Measurements from ENCODE around the gene DYNC1I1.

Gene DYNC1I1

DNA sequence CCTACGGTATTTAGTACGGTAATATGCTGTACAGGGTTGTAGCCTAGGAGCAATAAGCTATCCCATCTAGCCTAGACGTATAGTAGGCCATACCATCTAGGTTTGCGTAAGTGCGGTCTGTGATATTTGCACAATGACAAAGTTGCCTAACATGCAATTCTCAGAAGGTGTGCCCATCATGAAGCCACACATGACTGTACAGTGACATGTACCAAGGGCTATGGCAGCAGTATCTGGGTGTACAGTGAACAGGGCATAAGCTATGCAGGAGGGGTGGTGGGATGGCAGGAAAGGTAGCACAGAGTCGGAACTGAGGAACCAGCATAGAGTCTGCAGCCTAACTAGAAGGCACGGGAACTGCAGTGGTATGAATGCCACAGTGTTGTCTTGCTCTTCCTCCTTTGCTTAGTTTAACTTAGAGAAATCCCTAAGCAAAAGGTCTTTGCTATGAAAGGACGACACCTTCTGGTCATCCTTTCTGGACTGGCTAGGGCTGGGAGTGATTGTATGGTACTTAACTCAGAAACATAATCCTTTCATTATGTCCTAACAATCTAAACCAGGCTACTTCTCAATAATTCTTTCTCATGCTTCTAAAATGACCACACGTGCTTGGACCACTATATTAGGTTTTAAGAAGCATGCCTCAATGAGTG, 93.5 kb downstream of the DYNC1I1 start:
- DNase-seq = no peak

DNA sequence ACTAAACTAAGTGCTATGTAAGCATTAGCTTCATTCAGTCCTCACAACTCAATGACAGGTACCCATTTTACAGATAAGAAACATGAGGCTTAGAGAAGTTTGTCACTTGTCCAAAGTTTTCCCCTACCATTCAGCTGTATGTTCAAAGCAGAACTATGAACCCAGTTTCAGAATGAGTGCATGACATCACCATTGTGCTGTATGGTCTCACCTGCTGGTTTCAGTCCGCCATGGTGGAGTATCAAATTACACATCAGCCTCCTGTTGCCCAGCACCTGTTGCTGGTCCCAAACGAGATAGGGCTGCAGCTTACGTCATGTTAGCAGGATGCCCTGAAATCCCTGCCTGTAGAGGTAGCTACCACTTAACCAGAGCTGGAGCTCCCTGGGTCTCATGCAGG, 95.0 kb downstream of the DYNC1I1 start:
- no peak for DNase-seq

DNA sequence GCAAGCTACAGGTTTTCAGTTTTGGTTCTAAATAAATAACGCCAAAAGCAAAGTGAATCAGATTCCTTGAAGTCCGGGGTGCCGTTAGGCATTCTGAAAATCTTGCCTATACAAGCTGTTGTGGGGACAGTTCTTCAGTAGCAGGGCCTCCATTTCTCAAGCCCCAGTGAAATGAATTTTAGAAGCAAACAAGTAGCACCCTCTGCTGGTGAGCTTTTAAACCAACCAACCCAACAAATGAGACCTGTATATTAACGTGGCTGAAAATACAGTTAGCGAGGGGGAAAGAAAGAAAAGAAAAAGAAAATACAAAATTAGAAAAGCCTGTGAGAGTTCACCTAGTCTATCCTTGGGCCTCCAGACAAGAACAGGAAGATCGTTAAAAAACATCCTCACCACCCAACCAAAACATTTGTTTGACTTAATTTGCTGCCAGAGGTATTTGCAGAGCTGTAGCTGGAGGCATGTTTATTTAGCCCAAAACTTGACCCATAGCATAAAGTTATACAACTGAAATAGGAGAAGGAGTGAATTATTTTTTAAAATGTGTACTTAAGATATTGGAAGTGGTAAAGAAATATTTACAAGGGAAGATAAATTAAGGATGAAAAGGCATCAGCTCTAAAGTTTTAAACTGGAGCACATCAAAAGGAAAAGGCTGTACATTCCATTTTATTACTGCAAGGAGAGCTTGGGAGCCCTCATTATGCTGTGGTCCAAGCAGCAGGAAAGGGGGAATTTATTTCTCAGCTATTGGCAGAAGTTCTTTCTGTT, 98.9 kb downstream of the DYNC1I1 start:
- peak; percentile 3 to 66 for DNase-seq

DNA sequence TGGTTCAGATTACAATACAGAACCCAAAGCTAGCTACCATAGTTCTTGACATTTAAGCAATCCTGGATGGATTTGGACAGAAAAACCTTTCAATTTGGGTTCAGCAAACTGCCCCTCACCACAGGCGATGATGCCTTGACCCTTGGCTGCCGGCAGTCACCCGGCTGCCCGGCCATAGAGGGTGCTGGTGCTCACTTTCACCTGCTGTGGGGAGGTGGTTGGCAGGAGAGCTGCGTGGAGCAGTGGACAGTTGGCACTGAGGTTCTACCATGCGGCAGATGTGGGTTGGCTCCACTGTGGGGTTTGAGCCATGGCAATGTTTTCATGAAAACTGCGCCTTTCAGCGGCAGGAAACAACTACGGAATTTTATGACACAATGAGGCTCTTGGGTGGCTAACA, 99.5 kb downstream of the DYNC1I1 start:
- no peak for DNase-seq

DNA sequence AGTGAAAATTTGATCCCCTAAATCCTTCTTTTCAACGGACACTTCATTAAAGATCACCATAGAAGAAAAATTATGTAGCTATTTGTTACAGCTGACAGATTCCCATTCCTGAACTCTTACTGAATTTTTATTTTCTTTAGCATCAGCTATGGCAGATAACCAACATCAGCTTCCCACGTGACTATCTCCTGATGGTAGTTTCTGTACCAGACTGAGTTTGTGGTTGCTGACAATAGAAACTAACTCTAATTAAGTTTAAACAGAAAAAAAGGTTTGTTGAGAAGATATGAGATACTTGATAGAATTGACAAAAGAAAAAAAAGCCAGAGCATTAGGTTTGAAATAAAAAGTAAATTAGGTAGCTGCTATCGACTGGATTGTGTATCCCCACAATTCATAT, 101.8 kb downstream of the DYNC1I1 start:
- DNase-seq = no peak

DNA sequence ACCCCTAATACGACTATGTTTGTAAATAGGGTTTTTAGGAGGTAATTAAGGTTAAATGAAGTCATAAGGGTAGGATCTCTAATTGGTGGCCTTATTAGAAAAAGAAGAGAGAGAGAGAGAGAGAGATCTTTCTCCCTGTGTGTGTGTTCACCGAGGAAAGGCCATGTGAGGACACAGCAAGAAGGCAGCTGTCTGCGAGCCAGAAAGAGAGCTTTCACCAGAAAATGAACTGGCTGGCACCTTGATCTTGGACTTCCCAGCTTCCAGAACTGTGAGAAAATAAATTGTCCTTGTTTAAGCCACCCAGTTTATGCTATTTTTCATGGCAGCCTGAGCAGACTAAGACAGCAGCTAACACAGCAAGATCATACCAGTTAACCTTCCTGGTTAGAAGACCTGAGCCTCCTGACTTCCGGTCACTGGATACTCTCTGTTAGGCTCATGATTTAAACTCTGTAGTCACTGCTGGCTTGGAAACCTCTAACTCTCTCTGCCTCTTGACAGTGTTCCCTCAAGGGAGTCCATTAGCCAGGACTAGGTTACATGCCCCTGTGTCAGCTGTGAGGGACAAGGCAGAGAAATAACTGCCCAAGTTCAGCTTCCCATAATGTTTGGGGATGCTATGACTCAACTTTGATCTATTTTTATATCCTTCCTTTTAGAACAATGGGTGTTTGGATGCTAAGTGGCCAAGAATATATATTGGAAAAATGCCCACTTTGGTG, 102.3 kb downstream of the DYNC1I1 start:
- DNase-seq = no peak

DNA sequence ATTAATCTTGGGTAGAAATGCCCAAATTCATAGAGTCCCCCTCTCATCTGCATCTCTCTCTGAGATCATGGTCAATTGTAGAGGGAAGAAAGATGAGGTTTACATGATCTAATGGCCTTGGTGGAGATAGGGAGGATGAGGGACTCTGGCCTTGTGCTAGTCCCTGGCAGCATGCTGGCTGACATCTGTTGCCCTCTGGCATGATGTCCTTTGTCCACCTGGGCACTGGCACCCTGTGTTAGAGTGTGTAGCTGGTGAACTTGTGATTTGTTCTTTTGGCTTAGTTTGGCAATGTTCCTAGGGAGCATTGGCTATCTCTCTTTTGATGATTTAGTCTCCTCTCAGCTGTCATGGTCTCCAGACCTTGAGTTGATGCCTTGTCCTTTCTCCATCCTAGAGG, 103.2 kb downstream of the DYNC1I1 start:
- DNase-seq = no peak

DNA sequence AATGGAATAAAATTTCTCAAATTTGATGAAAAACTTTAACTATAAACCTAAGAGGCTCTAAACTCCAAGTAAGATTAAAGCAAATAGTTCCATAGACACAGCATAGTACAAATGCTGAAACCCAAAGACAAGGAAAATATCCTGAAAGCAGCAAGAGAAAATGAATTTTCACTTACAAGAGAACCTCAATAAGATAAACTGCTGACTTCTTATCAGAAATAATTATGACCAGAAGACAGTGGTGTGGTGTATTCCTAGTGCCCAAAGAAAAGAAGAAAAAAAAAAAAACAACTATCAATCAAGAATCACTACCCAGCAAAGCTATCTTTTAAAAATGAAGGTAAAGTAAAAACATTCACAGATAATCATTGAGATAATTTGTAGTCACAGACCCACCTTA, 106.3 kb downstream of the DYNC1I1 start:
- no peak for DNase-seq

DNA sequence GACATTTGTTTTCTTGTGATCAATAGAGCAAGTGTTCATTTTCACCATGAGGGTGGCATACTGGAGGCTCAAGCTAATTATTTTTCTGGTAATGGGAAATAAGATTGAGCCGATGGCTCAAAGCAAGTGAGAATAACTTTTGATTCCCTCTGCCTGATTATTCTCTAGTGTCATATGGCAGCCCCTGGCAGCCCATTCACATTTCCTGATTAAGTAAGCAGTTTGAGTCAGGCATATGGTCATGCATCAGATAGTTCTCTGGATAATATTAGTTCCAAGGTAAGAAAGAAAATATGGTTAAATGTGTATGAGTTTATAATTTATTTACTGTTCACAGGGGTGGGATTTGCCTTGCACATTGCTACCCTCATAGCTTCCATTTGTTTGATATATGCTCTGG, 109.2 kb downstream of the DYNC1I1 start:
- no peak for DNase-seq

DNA sequence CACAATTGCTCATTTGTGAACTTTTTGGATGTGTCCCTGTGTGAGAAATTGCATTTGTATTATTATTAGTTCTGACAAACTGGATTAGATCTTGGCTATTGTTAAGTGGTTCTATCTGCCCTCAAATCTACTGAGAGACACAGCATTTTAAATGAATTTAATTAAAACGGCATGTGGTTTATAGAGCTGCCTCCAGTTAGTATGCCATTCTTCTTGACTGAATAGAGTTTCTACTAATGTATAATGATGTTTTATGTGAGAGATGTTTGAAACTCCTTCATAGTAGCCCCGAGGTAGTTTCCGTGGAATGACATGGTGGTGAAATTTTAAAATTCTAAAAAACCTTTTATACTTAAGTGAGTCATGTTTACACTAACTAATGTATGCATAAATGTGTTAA, 110.9 kb downstream of the DYNC1I1 start:
- no peak for DNase-seq

DNA sequence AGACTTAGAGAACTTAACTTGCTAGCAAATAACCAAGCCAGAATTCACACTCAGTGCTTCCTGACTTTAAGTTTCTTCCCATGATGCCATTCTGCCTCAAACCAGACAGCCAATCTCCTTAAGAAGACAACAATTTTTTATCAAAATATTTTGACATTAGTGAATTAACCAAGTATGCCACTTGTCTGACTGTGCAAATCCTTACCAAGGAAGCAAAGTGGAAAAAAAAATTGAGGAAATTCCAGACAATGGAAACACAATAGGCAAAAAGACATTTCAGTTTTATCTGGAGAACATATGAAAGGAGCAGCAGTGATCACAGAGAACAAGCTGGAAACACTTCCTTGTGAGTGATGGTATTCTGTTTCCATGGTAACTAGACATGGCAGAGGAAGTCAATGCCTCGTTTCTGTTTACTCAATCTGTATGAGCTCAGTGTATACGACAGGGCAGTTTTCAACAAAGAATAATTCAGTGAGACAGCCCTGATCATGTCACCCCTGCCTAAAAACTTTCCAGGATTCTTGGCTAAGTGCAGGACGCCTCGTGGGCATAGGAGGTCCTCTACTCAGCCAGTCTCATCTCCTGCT, 114.2 kb downstream of the DYNC1I1 start:
- no peak for DNase-seq

DNA sequence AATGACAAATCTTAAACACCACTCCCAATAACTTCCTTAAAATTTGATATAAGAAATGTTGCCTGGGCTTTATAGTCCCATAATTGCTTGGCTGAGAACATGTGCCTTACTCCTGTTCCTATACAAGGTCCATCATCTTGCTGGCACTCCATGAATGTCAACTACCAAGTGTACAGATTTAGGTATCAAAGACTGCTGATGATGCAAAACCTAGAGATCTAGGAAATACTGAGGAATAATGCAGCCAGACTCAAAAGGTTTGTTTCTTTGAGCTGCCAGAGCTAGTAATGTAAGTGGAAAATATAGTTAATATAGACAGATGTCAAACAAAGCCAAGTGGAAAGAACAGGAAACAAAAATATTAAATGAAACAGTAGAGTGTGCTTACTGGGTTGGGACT, 121.1 kb downstream of the DYNC1I1 start:
- no peak for DNase-seq

DNA sequence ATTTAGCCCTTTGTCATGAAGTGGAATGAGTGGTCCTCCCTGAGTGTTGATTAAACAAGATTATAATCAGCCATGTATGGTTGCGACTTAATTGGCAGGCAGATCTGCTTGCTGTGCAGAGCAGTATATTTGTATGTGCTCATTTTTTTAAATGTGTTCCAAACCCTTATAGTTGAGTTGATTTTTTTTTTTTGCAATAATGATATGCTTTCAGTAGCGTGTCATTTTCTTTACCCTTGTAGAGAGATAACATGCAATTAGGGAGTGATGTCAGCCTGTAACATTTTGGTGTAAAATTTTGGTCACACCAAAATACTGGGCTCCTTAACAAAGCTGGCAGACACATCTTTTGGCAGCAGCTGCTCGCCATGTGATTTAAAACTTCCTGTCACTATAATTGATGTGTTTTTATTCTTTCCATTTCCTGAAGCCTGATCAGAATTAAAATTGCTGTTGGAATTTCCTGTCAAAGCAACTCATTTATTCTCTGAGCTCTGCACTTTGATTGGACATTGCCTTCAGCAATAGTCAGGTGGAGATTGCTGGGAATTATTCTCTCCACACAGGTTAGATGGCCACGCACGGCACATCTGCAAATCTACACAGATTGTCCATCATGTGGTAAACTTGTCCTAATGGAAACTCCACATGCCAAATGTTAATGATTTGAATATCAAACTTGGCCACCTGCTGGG, 125.3 kb downstream of the DYNC1I1 start:
- DNase-seq = no peak

DNA sequence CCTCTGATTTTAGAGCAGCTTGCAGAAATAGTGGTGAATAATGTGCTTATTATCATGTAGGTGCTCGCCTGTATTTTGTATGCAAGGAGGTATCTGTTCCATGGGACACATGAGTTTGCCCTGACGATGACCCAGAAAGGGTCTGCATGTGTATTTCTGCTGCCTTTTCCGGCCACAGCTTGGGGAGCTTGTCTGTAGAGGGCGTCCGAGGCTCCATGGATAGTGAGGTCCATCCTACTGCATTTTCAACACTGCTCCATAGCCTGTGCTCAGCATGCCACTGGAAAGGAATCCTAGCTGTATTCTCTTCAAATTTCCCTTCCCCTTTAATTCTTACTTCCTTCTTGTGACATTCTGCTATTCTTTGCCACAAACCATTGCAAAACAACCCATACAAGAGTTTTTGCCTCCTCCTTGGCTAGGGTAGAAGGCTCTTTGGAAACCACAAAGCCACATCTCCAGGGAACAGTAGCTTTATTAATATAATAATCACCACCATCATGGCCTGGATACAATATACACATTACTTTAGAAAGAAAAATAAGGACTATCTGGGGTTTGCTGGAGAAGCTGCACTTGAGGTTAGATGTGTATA, 127.7 kb downstream of the DYNC1I1 start:
- no peak for DNase-seq

DNA sequence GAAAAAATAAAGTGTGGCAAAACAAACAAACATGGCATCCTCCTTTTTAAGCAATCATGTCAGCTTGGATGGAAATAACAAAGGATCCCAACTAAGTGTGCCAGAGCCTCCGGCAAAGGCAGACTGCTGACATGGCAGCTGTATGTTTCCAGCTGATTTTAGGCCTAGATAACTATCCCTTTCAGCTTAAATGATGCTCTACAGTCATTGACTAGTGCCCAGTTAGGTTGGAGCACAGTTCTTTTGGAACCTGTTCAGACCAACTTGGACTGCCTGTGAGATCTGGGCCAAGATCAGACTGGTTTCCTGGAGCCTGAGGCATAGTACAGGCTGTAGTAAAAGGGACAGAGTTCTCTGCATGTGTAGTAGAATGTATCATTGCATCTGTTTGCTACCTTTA, 128.7 kb downstream of the DYNC1I1 start:
- DNase-seq = no peak

DNA sequence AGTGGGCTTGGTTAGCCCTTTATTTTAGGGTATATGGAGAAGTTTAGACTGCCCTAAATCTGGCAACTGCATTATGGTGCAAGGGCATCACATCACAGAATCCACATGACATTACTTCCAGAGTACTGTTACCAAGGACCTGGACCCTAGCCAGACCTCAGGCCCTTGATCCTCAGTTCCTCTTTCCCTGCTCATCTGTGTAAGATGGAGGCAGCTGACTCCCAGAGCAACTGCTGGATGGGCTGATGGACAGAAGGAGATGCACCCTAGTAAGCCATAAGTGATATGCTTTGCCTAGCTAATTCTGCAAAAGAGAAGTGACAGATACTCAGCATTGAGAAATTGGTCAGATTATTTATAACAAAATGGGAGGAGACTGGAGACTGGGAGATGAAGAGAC, 131.7 kb downstream of the DYNC1I1 start:
- DNase-seq = no peak

DNA sequence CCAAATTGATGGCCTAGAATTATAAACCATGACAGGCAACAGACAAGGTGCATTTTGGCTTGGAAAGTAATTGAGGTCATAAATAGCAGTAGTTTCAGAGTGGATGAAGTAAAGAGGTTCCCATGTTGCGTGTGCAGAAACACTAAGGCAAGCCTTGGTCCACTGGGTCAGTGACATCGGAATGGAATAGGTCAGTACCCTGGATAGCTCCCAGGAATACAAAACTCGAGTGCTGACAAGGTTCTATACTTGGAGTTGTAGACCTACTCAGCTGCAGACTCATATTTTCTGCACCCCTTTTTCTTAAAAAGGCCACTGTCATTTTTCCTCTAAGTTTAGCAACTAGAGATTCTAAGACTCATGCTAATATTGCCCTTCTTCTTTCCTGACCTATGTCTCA, 132.8 kb downstream of the DYNC1I1 start:
- DNase-seq = no peak

DNA sequence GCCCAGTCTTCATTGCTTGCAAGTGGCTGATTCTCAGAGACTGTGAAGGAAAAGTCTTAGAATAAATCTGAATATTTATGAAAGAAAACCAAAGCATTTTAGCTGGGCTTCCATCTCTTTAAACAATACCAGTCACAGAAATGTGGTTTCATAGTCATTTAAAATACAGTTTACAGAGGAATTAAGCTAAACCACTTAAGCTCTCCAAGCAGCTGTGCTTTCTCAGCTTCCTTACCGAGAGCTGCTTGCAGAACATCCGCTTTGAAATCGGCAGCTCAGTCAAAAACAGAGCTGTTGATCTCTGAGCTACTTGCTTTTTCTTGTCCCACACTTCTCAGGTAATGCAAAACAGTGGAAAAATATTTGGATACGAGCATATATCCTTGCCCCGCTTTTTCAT, 134.5 kb downstream of the DYNC1I1 start:
- no peak for DNase-seq

DNA sequence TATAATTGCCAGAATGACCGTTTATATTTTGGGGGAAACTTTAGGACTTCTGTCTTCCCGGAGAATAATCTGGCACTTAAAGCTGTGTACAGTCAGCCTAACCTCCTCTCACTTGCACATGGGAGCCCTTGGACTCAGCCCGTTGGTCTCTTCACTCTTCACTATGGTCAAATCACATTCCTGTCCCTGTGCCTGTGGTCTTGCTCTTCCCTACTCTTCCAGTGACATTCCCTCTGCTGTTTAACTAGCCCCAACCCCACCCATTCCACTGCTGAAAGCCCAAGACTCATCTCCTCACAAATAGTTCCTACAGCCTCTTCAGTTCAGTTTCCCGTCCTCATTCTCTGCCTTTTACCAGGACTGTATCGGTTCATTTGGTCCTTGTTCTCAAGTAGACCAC, 135.0 kb downstream of the DYNC1I1 start:
- DNase-seq = no peak

DNA sequence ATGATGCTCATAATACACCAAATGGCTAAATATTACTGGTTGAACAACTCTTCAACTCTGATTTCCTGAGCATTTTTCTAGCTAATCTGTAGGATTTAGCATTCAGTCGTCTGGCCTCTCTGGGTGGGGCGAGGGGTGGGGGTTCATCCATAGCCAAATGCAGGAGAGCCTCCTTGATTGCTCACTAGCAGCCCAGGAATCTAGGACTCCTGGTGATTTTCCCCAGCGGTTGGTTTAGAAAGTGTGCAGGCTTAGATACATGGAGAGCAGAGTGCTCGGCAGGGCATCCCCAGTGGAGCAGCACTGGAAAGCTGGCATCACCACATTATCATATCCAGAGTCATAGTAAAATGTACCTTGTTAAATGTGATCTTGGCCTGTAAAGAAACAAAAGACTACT, 136.1 kb downstream of the DYNC1I1 start:
- no peak for DNase-seq

DNA sequence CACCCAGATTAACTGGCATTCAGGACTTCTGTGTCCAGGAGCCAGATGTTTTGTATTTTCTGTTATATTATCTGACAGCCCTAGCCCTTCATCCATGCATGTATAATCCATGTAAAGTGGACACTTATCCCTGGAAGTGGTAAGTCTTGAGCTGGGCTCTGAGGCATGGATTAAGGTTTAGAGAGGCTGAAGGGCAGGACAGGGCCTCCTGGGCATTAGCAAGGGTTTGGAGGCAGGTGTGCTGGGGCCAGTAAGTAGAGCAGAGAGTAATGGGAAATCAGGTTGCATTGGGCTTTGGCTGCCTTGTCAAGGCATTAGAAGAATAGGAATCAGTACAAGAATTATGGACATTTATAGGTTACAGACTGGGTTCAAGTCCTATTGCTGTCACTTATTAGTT, 138.0 kb downstream of the DYNC1I1 start:
- DNase-seq = no peak

DNA sequence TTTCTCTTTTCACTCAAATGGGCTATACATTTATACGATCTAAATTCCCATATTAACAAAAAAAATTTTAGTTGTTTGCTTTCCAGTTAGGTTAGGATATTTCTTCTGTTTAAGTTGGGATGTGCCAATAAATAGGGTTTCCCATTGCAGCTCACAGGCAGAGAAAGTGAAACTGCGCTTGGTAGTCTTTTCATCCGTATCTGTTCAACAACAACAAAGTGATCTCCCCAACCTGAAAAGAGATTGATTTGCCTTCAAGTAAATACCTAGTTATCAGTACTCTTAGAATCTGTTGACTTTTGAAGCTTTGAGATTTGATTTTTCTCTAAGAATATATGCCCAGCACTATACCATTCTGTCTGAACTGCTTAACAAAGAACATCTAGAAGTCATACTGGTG, 143.4 kb downstream of the DYNC1I1 start:
- no peak for DNase-seq
